HG03025 (cell line): ENCODE measurements around the gene NDUFS4.
A peak's percentile ranks its signal among the peaks of the same experiment; 100 is the strongest.
"Not testable (repeated sequence)": the region's sequence is repeated elsewhere in the genome, so short reads cannot be mapped to it uniquely, and the experiment has no call there.

Source experiments
- ATAC-seq: cut with Tn5 transposase; IDR thresholded peaks from one replicate; pipeline ENCODE4 v1.9.1; 2021; ENCODE audit warnings: mild to moderate bottlenecking, moderate library complexity; ENCODE audit not compliant: unreplicated experiment, low FRiP score

Gene NDUFS4

GRCh38 chr5:53560506-53561191 lies at the start of gene NDUFS4:
TSS of gene NDUFS4 (plus strand) at chr5:53560639. CDS start at chr5:53560663, 24 bp downstream.
- peak; percentile 94 for ATAC-seq

GRCh38 chr5:53512539-53512938 lies 47.9 kb upstream of the NDUFS4 start:
- no peak for ATAC-seq

DNA sequence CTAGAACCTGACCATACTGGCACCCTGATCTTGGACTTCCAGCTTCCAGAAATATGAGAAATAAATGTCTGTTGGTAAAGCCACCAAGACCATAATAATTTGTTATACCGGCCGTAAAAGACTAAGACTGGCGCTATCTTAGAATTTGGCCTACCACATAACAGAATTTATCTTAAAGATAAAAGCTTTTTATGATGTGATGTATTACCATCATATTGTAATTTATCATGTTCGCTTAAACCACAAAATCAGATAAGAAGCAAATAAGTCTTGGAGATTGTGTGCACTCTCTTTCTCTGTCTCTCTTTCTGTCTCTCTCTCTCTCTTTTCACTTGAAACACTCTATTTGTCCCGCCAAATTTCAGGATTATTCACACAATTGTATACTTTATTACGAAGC lies 44.5 kb upstream of the NDUFS4 start:
- ATAC-seq, result no peak

DNA sequence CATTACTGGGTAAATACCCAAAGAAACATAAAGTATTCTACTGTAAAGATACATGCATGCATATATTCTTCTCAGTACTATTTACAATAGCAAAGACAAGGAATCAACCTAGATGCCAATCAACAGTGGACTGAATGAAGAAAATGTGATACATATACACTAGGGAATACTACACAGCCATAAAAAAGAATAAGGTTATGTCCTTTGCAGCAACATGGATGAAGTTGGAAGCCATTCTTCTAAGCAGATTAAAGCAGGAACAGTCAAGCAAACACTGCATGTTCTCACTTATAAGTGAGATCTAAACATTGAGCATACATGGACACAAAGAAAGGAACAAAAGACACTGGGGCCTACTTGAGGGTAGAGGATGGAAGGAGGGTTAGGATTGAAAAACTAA lies 39.6 kb upstream of the NDUFS4 start:
- ATAC-seq, result no peak

DNA sequence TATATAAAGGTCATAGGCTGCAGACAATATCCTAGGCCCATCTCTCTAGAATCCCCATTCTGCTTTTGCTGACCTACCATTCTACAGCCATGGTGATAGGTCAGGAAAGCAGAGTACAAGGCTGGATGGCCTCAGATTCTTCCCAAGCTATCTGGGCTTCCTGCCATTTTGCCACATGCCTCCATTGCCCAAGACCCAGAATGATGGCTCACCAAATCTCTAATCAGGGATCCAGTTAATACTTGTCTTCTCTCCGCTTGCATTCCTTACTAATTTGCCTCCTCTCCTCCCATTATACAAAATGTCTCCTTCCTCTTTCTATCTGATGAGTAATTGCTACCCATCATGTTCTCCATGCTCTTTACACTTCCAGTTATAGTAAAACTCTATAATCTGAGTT lies 22.7 kb upstream of the NDUFS4 start:
- ATAC-seq, result no peak

DNA sequence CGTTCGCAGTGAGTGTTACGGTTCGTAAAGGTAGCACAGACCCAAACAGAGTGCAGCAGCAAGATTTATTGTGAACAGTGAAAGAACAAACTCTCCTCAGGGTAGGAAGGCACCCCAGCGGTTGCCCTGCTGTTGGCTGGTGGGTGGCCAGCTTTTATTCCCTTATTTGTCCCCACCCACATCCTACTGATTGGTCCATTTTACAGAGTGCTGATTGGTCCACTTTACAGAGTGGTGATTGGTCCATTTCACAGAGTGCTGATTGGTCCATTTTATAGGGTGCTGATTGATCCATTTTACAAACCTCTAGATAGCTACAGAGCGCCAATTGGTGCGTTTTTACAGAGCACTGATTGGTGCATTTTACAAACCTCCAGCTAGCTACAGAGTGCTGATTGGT lies 19.7 kb upstream of the NDUFS4 start:
- not testable (repeated sequence) for ATAC-seq

- no peak for ATAC-seq
These were observed 18.6 kb upstream of the NDUFS4 start for GRCh38 chr5:53541859-53542258.

- no peak for ATAC-seq
These were observed 17.5 kb upstream of the NDUFS4 start for GRCh38 chr5:53542926-53543325.

GRCh38 chr5:53543401-53543800 lies 17.0 kb upstream of the NDUFS4 start:
- ATAC-seq, result no peak

DNA sequence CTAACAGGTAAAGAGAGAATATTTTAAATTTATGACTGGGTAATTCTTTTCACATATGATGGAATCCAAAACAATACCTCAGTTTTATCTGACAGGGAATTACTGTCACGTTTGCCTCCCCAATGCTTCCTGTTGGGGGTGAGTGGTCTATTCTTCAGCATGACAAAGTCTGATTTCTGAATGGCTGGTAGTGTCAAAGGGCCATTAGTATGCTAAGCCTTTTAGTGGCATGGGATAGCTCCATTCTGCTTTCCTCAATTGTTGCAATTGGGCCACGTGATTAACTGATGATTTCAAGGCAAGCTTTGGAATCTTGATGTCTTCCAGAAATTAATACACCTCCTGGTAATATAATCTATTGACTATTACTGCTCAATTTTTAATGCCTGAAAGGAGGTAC lies 14.7 kb upstream of the NDUFS4 start:
- ATAC-seq, result no peak

DNA sequence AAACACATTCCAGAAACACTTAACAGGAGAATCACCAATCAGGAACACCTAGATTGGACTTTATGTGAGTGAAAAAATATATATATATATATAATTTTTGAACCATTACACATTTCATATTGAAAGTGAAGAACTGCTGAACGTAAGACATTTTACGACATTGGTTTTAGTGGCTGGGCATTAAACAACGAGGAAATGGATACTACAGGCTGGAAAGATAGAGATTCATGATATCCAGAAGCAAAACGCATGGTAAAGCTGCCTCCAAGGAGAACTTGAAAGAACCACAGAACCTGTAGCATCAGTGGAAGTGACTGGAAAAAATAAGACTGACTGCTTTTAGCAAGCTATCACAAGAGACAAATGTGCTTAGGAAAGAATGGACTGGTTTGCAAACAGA lies 13.2 kb upstream of the NDUFS4 start:
- no peak for ATAC-seq

GRCh38 chr5:53548501-53548900 lies 11.9 kb upstream of the NDUFS4 start:
- not testable (repeated sequence) for ATAC-seq

DNA sequence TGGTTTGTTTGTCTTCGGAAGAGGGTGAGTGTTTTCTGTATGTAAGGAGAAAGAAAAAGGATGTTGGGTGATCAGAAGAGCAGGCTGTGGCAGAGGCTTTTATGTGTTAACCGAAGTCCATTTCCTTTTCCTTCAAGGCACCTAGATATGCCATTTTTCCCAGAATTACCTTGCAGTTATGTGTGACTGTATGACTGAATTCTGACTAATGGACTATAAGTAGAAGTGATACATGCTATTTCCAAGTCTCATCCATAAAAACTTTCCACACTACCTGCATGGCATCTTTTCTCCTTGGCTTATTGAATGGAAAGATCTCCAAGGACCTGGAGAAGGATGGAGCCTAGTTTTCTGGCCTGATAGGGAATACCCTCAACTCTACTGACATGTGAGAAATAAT lies 10.6 kb upstream of the NDUFS4 start:
- no peak for ATAC-seq

- ATAC-seq, result no peak
These were observed 7.9 kb upstream of the NDUFS4 start for GRCh38 chr5:53552561-53552960.

GRCh38 chr5:53554444-53554843 lies 6.0 kb upstream of the NDUFS4 start:
- no peak for ATAC-seq

GRCh38 chr5:53555160-53555559 lies 5.3 kb upstream of the NDUFS4 start:
- no peak for ATAC-seq

- ATAC-seq, result no peak
These were observed 4.4 kb upstream of the NDUFS4 start for GRCh38 chr5:53556001-53556400.

DNA sequence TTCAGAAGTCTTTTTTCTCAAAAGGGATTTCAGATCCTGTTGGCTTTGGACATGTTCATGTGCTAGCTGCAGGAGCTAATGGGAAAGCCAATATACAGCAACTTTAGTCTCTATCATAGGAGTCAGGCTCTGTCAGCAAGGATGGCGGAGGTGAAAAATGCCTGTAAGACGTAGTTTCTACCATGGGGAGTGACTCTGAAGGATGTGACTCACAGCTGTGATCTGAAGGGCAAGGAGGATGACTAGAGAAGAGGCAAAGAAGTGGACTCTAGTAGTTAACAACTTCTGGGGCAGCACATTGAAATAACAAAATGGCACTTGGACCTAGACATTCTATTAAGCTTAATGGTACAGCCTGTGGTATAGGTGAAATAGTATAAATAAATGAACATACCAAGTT lies 3.1 kb upstream of the NDUFS4 start:
- no peak for ATAC-seq

- ATAC-seq, result no peak
These were observed 1.5 kb upstream of the NDUFS4 start for GRCh38 chr5:53558966-53559365.

- peak; percentile 13 for ATAC-seq
These were observed 411 bp upstream of the NDUFS4 start for GRCh38 chr5:53560028-53560427.

DNA sequence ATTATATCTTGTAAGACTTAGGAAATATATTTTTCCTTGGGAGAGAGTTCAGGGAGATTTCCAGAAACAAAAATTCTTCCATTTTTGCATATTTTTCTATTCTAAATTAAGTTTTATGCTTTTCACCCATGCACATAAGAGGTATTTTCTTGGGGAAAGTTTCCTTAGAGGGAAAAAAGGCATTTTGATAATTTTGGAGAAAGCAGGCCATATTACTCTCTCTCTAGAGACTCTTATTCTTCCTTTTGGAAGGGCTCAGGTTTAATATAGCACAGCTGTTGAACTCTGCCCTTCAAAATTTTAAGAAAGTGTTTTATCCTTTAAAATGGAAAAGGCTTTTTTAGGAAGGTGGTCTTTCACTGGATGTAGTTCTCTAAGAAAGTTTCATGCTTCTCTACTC lies 8.0 kb downstream of the NDUFS4 start:
- ATAC-seq, result no peak

DNA sequence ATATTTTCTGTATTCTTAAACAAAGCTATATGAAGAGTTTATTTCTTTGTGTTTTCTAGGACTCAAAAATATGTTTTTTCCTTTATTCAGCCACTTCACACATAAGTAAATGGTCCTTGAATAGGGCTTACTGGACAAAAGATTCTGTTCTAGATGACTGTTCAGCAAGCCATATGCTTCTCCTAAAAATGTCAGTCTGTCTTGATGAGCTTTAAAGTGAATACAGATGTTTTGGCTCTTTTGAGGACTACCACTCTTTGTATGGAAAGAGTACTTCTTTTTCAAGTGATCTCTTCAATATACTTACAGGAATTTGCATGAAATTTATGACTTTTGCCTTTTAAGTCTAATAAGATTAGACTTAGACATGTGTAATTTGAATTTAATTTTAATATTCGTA lies 8.4 kb downstream of the NDUFS4 start:
- ATAC-seq, result no peak

DNA sequence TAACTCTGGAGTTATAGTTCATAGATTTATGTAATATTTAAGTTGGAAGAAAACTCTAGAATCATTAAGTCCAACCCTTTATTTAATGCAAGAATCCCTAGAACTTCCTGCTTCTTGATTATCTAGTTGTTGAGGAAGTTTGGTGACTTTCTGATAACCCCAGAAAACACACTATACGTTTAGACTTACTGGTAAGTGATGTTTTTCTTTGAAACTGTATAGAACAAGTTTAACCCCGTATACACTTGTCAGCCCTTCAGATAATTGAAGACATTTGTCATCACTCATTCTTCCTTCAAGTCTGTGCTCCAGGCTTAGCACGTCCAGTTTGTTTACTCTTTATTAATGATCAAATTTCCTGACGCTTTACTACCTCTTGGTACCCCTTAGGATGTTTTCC lies 9.0 kb downstream of the NDUFS4 start:
- ATAC-seq, result no peak
